Endodermal cell (in vitro differentiated cells): ENCODE measurements around the gene TIPARP. TPM values are rescaled to one million over a fixed set of nuclear protein-coding genes. Genes with fewer than 3 reads are reported as not detected.

Experiments
- DNase-seq: peaks from one replicate; pipeline ENCODE4 v3.0.0-alpha.2; 2017
- H3K27ac ChIP-seq: 2 replicates; pipeline ENCODE4 v1.5.1; 2013; ENCODE audit warnings: mild to moderate bottlenecking, low read depth, low read length, moderate library complexity
- H3K27me3 ChIP-seq: 2 replicates; pipeline ENCODE4 v1.6.1; 2013; ENCODE audit warnings: mild to moderate bottlenecking, low read length, moderate library complexity; ENCODE audit not compliant: insufficient read depth, control insufficient read depth, poor library complexity, severe bottlenecking
- H3K36me3 ChIP-seq: 2 replicates; pipeline ENCODE4 v1.7.0; 2013; ENCODE audit warnings: mild to moderate bottlenecking, low read length, moderate library complexity; ENCODE audit not compliant: control insufficient read depth, insufficient read depth
- H3K4me1 ChIP-seq: one replicate; pipeline ENCODE4 v1.7.0; 2013; ENCODE audit warnings: low read length; ENCODE audit not compliant: control insufficient read depth, insufficient read depth
- H3K4me3 ChIP-seq: 2 replicates; pipeline ENCODE4 v1.5.1; 2013; ENCODE audit warnings: mild to moderate bottlenecking, low read length, moderate library complexity
- H3K9ac ChIP-seq: 2 replicates; pipeline ENCODE4 v1.6.1; 2013; ENCODE audit warnings: mild to moderate bottlenecking, low read length, moderate library complexity; ENCODE audit not compliant: poor library complexity, severe bottlenecking; ENCODE audit errors: extremely low read depth
- H3K9me3 ChIP-seq: 2 replicates; pipeline ENCODE4 v1.6.1; 2013; ENCODE audit warnings: mild to moderate bottlenecking, low read length, moderate library complexity; ENCODE audit not compliant: control insufficient read depth
- H3K27ac Mint-ChIP-seq: 2 replicates; pipeline ENCODE4 v1.8.0; 2020; ENCODE audit warnings: mixed read lengths
- H3K27me3 Mint-ChIP-seq: 2 replicates; pipeline ENCODE4 v1.8.0; 2021; ENCODE audit warnings: mild to moderate bottlenecking, mixed read lengths; ENCODE audit not compliant: insufficient read depth
- H3K36me3 Mint-ChIP-seq: 2 replicates; pipeline ENCODE4 v1.8.0; 2020; ENCODE audit warnings: low read depth, mixed read lengths
- H3K4me1 Mint-ChIP-seq: 2 replicates; pipeline ENCODE4 v1.8.0; 2020; ENCODE audit warnings: mixed read lengths
- H3K4me3 Mint-ChIP-seq: 2 replicates; pipeline ENCODE4 v1.8.0; 2020; ENCODE audit warnings: mild to moderate bottlenecking, moderate library complexity, mixed read lengths
- H3K9me3 Mint-ChIP-seq: 2 replicates; pipeline ENCODE4 v1.8.0; 2020; ENCODE audit warnings: mild to moderate bottlenecking, mixed read lengths
- WGBS, 2 experiments: methylation state at CpG; one replicate each; pipeline versions ENCODE4 v1.1.5 to v1.1.7; 2013; ENCODE audit warnings: missing lambda C conversion rate in 2 of 2, mixed read lengths in 1 of 2; ENCODE audit not compliant: insufficient coverage in 1 of 2, insufficient read length in 1 of 2; 5-methylcytosine and 5-hydroxymethylcytosine counted together
- total RNA-seq, 2 donors: library from RNA; stranded (reverse); fragmentation: NEBNext Ultra II Directional in 1 of 2; extraction: Animal tissue kit (Norgen Biotek cat#: 25700) in 1 of 2; gene quantifications; 2 replicates in 1 of 2; 3 replicates in 1 of 2; pipeline ENCODE4 v1.2.1, GENCODE V29; 2021
- TF ChIP-seq, protein P1 (sequence below): fragments of 200-600 bp; sonication (generic); conservative IDR thresholded peaks from 2 replicates; pipeline ENCODE4 v1.5.0; 2021; ENCODE audit warnings: antibody characterized with exemption, mild to moderate bottlenecking

Gene TIPARP
- total RNA-seq, 2 donors from 2014 or later = 27.1 to 34.3 TPM

- TF ChIP-seq, protein P1, sequence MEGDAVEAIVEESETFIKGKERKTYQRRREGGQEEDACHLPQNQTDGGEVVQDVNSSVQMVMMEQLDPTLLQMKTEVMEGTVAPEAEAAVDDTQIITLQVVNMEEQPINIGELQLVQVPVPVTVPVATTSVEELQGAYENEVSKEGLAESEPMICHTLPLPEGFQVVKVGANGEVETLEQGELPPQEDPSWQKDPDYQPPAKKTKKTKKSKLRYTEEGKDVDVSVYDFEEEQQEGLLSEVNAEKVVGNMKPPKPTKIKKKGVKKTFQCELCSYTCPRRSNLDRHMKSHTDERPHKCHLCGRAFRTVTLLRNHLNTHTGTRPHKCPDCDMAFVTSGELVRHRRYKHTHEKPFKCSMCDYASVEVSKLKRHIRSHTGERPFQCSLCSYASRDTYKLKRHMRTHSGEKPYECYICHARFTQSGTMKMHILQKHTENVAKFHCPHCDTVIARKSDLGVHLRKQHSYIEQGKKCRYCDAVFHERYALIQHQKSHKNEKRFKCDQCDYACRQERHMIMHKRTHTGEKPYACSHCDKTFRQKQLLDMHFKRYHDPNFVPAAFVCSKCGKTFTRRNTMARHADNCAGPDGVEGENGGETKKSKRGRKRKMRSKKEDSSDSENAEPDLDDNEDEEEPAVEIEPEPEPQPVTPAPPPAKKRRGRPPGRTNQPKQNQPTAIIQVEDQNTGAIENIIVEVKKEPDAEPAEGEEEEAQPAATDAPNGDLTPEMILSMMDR = no peak
- WGBS, 2 experiments = 88 to 91% methylated on average over 1 of the region's 1 CpG
- Histone ChIP-seq H3K9ac (no peak overlapping the region), H3K4me1 (peaks cover 11% of the 10 kb centered on the region), H3K4me3 (no peak overlapping the region), H3K27me3 (no peaks in the 10 kb centered on the region), H3K36me3 (no peaks in the 10 kb centered on the region), H3K9me3 (peaks cover 30% of the 10 kb centered on the region), H3K27ac (no peak overlapping the region)
- no peaks in the 10 kb centered on the region for H3K27me3 Mint-ChIP-seq
- H3K4me3 Mint-ChIP-seq = no peak overlapping the region
- peaks cover 3% of the 10 kb centered on the region for H3K36me3 Mint-ChIP-seq
- DNase-seq = no peak
- H3K4me1 Mint-ChIP-seq = peaks cover 25% of the 10 kb centered on the region
- peaks cover 16% of the 10 kb centered on the region for H3K9me3 Mint-ChIP-seq
- no peak overlapping the region for H3K27ac Mint-ChIP-seq
Measured at GRCh38 chr3:156745766-156746165, 71.4 kb downstream of the TIPARP start.

- H3K4me3 Mint-ChIP-seq = no peak overlapping the region
- no peak for DNase-seq
- Histone ChIP-seq H3K9me3 (peaks cover 20% of the 10 kb centered on the region), H3K4me1 (peaks cover 18% of the 10 kb centered on the region), H3K27ac (no peak overlapping the region), H3K4me3 (no peak overlapping the region), H3K27me3 (no peaks in the 10 kb centered on the region), H3K9ac (no peak overlapping the region), H3K36me3 (no peaks in the 10 kb centered on the region)
- no peak overlapping the region for H3K27ac Mint-ChIP-seq
- WGBS, 2 experiments = 95 to 100% methylated on average over 1 of the region's 1 CpG
- peaks cover 36% of the 10 kb centered on the region for H3K4me1 Mint-ChIP-seq
- TF ChIP-seq, protein P1 = no peak
- H3K36me3 Mint-ChIP-seq = no peaks in the 10 kb centered on the region
- H3K9me3 Mint-ChIP-seq = peaks cover 8% of the 10 kb centered on the region
- no peaks in the 10 kb centered on the region for H3K27me3 Mint-ChIP-seq
Measured at GRCh38 chr3:156747046-156747445, 72.7 kb downstream of the TIPARP start.

DNA sequence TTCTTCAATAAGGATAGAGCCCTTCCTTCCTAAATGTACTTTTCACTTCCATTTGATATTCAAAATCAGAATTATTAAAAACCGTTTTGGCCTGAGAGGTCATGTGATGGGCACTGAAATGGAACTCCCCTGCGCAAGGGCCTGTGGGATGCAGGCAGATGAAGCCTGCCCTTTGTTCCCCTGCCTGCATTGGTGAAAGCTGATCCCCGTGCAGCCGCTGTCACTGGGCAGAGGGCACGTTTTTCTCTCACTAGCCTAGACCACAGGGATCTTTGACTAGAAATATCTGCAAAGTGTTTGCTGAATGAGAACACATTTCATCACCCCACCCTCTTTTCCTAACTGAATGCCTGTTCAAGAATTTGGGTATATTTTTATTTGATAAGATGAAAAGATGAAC, 74.9 kb downstream of the TIPARP start:
- peaks cover 20% of the 10 kb centered on the region for H3K9me3 ChIP-seq
- H3K4me1 ChIP-seq = peaks cover 18% of the 10 kb centered on the region
- no peaks in the 10 kb centered on the region for H3K27me3 ChIP-seq
- H3K9me3 Mint-ChIP-seq = peaks cover 6% of the 10 kb centered on the region
- DNase-seq = no peak
- peaks cover 33% of the 10 kb centered on the region for H3K4me1 Mint-ChIP-seq
- WGBS, 2 experiments = 69 to 72% methylated on average over 3 to 5 of the region's 5 CpGs
- H3K4me3 ChIP-seq = no peak overlapping the region
- H3K36me3 ChIP-seq = no peaks in the 10 kb centered on the region
- H3K4me3 Mint-ChIP-seq = no peak overlapping the region
- peaks cover 2% of the 10 kb centered on the region for H3K27me3 Mint-ChIP-seq
- peak overlapping the region; percentile 72 for H3K27ac ChIP-seq
- H3K36me3 Mint-ChIP-seq = no peaks in the 10 kb centered on the region
- H3K9ac ChIP-seq = no peak overlapping the region
- no peak overlapping the region for H3K27ac Mint-ChIP-seq
- TF ChIP-seq, protein P1 = no peak
